GM18517 (cell line): ENCODE data around the gene CPXM2.

ENCODE experiments used
- ATAC-seq: cut with Tn5 transposase; IDR thresholded peaks from one replicate; pipeline ENCODE4 v1.9.1; 2021; ENCODE audit warnings: mild to moderate bottlenecking, moderate library complexity; ENCODE audit not compliant: unreplicated experiment

The CPXM2 gene

GRCh38 chr10:123852411-123852951, 39.1 kb downstream of the CPXM2 start:
- ATAC-seq, result no peak

GRCh38 chr10:123848564-123849457, 42.8 kb downstream of the CPXM2 start:
- ATAC-seq, result peak; percentile 90

- no peak for ATAC-seq
These were observed 43.7 kb downstream of the CPXM2 start for GRCh38 chr10:123847686-123848432.

GRCh38 chr10:123843835-123844234, 47.8 kb downstream of the CPXM2 start:
- no peak for ATAC-seq

GRCh38 chr10:123842692-123843385, 48.8 kb downstream of the CPXM2 start:
- no peak for ATAC-seq

- no peak for ATAC-seq
These were observed 50.0 kb downstream of the CPXM2 start for GRCh38 chr10:123841560-123841959.

GRCh38 chr10:123841115-123841514, 50.5 kb downstream of the CPXM2 start:
- no peak for ATAC-seq

- no peak for ATAC-seq
These were observed 50.9 kb downstream of the CPXM2 start for GRCh38 chr10:123840714-123841113.

- ATAC-seq, result no peak
These were observed 52.9 kb downstream of the CPXM2 start for GRCh38 chr10:123838596-123839310.

GRCh38 chr10:123837756-123838155, 53.9 kb downstream of the CPXM2 start:
- ATAC-seq, result no peak

- ATAC-seq, result no peak
These were observed 55.0 kb downstream of the CPXM2 start for GRCh38 chr10:123836418-123837145.

GRCh38 chr10:123835575-123835974, 56.0 kb downstream of the CPXM2 start:
- ATAC-seq, result peak; percentile 96

GRCh38 chr10:123833170-123833850, 58.3 kb downstream of the CPXM2 start:
- ATAC-seq, result no peak

- no peak for ATAC-seq
These were observed 60.3 kb downstream of the CPXM2 start for GRCh38 chr10:123831259-123831658.

GRCh38 chr10:123821136-123821535, 70.5 kb downstream of the CPXM2 start:
- no peak for ATAC-seq

GRCh38 chr10:123809632-123810031, 82.0 kb downstream of the CPXM2 start:
- no peak for ATAC-seq

GRCh38 chr10:123808906-123809305, 82.7 kb downstream of the CPXM2 start:
- no peak for ATAC-seq

- no peak for ATAC-seq
These were observed 83.3 kb downstream of the CPXM2 start for GRCh38 chr10:123808286-123808685.

- ATAC-seq, result no peak
These were observed 84.1 kb downstream of the CPXM2 start for GRCh38 chr10:123807444-123808035.
